Heart right ventricle (tissue), 16 donors: ENCODE measurements around the gene AMY2A. TPM values are rescaled to one million over a fixed set of nuclear protein-coding genes. Genes with fewer than 3 reads are reported as not detected.
"Not testable (repeated sequence)": the region's sequence is repeated elsewhere in the genome, so short reads cannot be mapped to it uniquely, and the experiment has no call there.

ENCODE experiments used
- ATAC-seq, 8 donors: fragments of 200-7000 bp; cut with Tn5 transposase; one replicate each; pipeline ENCODE4 v1.9.1; 2020; ENCODE audit warnings: mild to moderate bottlenecking in 8 of 8, moderate library complexity in 8 of 8, moderate number of reproducible peaks in 1 of 8
- DNase-seq, 2 donors: peaks; one replicate each; pipeline ENCODE4 v3.0.0-alpha.2; 2020
- H3K27ac ChIP-seq, 10 donors: fragments of 200-600 bp; sonication (generic) in 2 of 10; one replicate each; pipeline versions ENCODE4 v1.5.0 to v1.8.0; 2020 to 2022; ENCODE audit warnings: mild to moderate bottlenecking in 3 of 10
- H3K27me3 ChIP-seq, 7 donors: fragments of 200-600 bp; one replicate each; pipeline ENCODE4 v1.8.0; 2021 to 2022; ENCODE audit warnings: mild to moderate bottlenecking in 2 of 7
- H3K36me3 ChIP-seq, 9 donors: fragments of 200-600 bp; sonication (generic) in 1 of 9; one replicate each; pipeline versions ENCODE4 v1.5.0 to v1.8.0; 2020 to 2022; ENCODE audit warnings: mild to moderate bottlenecking in 2 of 9
- H3K4me1 ChIP-seq, 9 donors: fragments of 200-600 bp; sonication (generic) in 1 of 9; one replicate each; pipeline versions ENCODE4 v1.5.0 to v1.8.0; 2020 to 2022; ENCODE audit warnings: mild to moderate bottlenecking in 4 of 9
- H3K4me3 ChIP-seq, 10 donors: fragments of 200-600 bp; sonication (generic) in 2 of 10; one replicate each; pipeline versions ENCODE4 v1.5.0 to v1.8.0; 2020 to 2022; ENCODE audit warnings: mild to moderate bottlenecking in 7 of 10, moderate library complexity in 2 of 10
- H3K9me3 ChIP-seq, 11 donors: fragments of 200-600 bp in 10 of 11; sonication (generic) in 2 of 11; one replicate each; pipeline versions ENCODE4 v1.5.0 to v1.8.0; 2013 to 2022; ENCODE audit warnings: mild to moderate bottlenecking in 2 of 11, control low read depth in 1 of 11, moderate library complexity in 1 of 11
- CTCF ChIP-seq, 9 donors: fragments of 200-600 bp; sonication (generic) in 2 of 9; IDR thresholded peaks; one replicate each; pipeline versions ENCODE4 v1.5.0 to v1.8.0; 2021 to 2022; ENCODE audit warnings: antibody characterized with exemption in 9 of 9, mild to moderate bottlenecking in 5 of 9, moderate library complexity in 1 of 9
- WGBS, 2 donors: extraction: QIAGEN DNeasy Blood & Tissue Kit; methylation state at CpG; one replicate each; pipeline ENCODE4 v1.1.7; 2013; ENCODE audit warnings: inconsistent platforms in 1 of 2; 5-methylcytosine and 5-hydroxymethylcytosine counted together
- intact Hi-C, 10 donors: fragments of 100-400 bp; cut with DNase I; formaldehyde crosslinking; loops; one replicate each; pipeline versions ENCODE4 v1.11.1 to v1.14.2; 2022
- long read RNA-seq, 3 donors: library from polyadenylated mRNA; unstranded; transcript quantifications; one replicate each; pipeline ENCODE4 v2.0.0, GENCODE V29; 2020 to 2021
- polyA plus RNA-seq, 2 donors: library from polyadenylated mRNA; stranded (reverse); fragments of 200-250 nt; gene quantifications; one replicate each; pipeline ENCODE4 v1.2.3, GENCODE V29; 2013
- total RNA-seq, 10 donors: library from RNA; stranded (reverse); fragmentation: NEBNext Ultra II Directional in 3 of 10; extraction: Animal tissue kit (Norgen Biotek cat#: 25700) in 3 of 10; gene quantifications; one replicate each; pipeline versions ENCODE4 v1.2.1 to v1.2.4, GENCODE V29; 2021 to 2023
- donor health status: Arrhythmogenic right ventricular cardiomyopathy.
- donor health status: ischemic (EF 13 %, LVEDD 7.1; RV severe dilation, severe dysfunction).
- donor health status: healthy with polysubstance abuse.
- donor health status: DM: no; HTN: yes; CAD: no.
- donor health status: DM: no; HTN: no; CAD: no.
- donor health status: ischemic (EF 25% LVEDD 6.9; RV normal size, moderate dysfunction).
- donor health status: ischemic (EF 25% LVEDD 5.7; RV mildly dilated, moderate dysfunction).
- donor health status: healthy.
- donor health status: DM: yes; HTN: yes; CAD: no.
- donor health status: Ischemic cardiomyopathy.
- donor health status: ischemic (EF 35%, LVEDD 5.7; RV mildly dilated, moderate dysfunction).
- donor health status: nonischemic (EF 11% LVEDD 7.7; RV severe dilation, severe dysfunction).
- donor health status: DM: yes; HTN: yes; CAD: no.
- donor health status: PGD.
- donor health status: ischemic (EF 29% LVEDD 5.4; RV normal size, mild dysfunction).
- donor health status: nonischemic (EF 23%, LVEDD 6.1; RV moderate dilation, normal function).

The AMY2A gene
- 1 to 10 TPM in 2 of 10 donors, under 1 TPM in 5, not detected in 3; 0.56 to 1.4 (median 0.81) TPM for total RNA-seq
- not detected for polyA plus RNA-seq
- long read RNA-seq, donor 1, result 0 reads
- long read RNA-seq, donor 2, result 0 reads
- long read RNA-seq, donor 3, result 0 reads

GRCh38 chr1:103616994-103617477, at the start of gene AMY2A:
AMY2A (plus strand) TSS chr1:103617427; CDS start chr1:103617441, 14 bp downstream.
- H3K9me3 ChIP-seq, H3K27me3 ChIP-seq, ATAC-seq, DNase-seq, H3K27ac ChIP-seq, intact Hi-C loops, H3K4me3 ChIP-seq, H3K4me1 ChIP-seq, H3K36me3 ChIP-seq: not testable (repeated sequence)
- 65 to 73% methylated on average over 3 of the region's 3 CpGs for WGBS, 2 donors

- Histone ChIP-seq H3K4me1 (no peaks in the 10 kb centered on the region), H3K9me3 (no peaks in the 10 kb centered on the region), H3K4me3 (no peak overlapping the region), H3K27me3 (no peaks in the 10 kb centered on the region), H3K36me3 (peaks cover 0 to 69% (median 7%) of the 10 kb centered on the region in 9 donors), H3K27ac (no peak overlapping the region)
- ATAC-seq, result peak in 2 of 8 donors; percentile 11 to 13
- no peak for TF ChIP-seq CTCF (IDR thresholded peaks at IDR 0.05)
- 96 to 99% methylated on average over 7 of the region's 7 CpGs for WGBS, 2 donors
- intact Hi-C loops, result no loop called here
- no peak for DNase-seq
These were observed 47.7 kb upstream of the AMY2A start for GRCh38 chr1:103569493-103569892.

- H3K36me3 ChIP-seq, result peaks cover 0 to 80% (median 7%) of the 10 kb centered on the region in 9 donors
- H3K27ac ChIP-seq, H3K9me3 ChIP-seq, H3K4me1 ChIP-seq, ATAC-seq, H3K4me3 ChIP-seq, DNase-seq, intact Hi-C loops, H3K27me3 ChIP-seq: not testable (repeated sequence)
- WGBS, 2 donors, result 95 to 99% methylated on average over 2 of the region's 2 CpGs
These were observed 45.9 kb upstream of the AMY2A start, which contains the start of gene AMY2B for GRCh38 chr1:103571289-103571688. AMY2B (plus strand) TSS chr1:103571589; CDS start chr1:103571603, 14 bp downstream.

GRCh38 chr1:103576065-103576464, 41.2 kb upstream of the AMY2A start:
- H3K9me3 ChIP-seq, result no peaks in the 10 kb centered on the region
- intact Hi-C loops, result no loop called here
- no peaks in the 10 kb centered on the region for H3K27me3 ChIP-seq
- no peaks in the 10 kb centered on the region for H3K4me1 ChIP-seq
- ATAC-seq (no peak), DNase-seq (no peak)
- H3K4me3 ChIP-seq, result no peak overlapping the region
- no peak for TF ChIP-seq CTCF (IDR thresholded peaks at IDR 0.05)
- H3K27ac ChIP-seq, result no peak overlapping the region
- peaks cover 0 to 62% (median 0%) of the 10 kb centered on the region in 9 donors for H3K36me3 ChIP-seq

- H3K4me1 ChIP-seq, DNase-seq, H3K27ac ChIP-seq, ATAC-seq, H3K27me3 ChIP-seq, H3K4me3 ChIP-seq, intact Hi-C loops, H3K9me3 ChIP-seq: not testable (repeated sequence)
- peaks cover 0 to 62% (median 0%) of the 10 kb centered on the region in 9 donors for H3K36me3 ChIP-seq
- 95 to 99% methylated on average over 3 to 4 of the region's 5 CpGs for WGBS, 2 donors
These were observed 40.4 kb upstream of the AMY2A start for GRCh38 chr1:103576784-103577183.

- Histone ChIP-seq H3K4me1 (no peaks in the 10 kb centered on the region), H3K36me3 (peaks cover 0 to 27% (median 0%) of the 10 kb centered on the region in 9 donors), H3K4me3 (no peak overlapping the region), H3K27ac (no peak overlapping the region), H3K27me3 (no peaks in the 10 kb centered on the region), H3K9me3 (no peaks in the 10 kb centered on the region)
- intact Hi-C loops, result no loop called here
- ATAC-seq (no peak), DNase-seq (no peak)
- no peak for TF ChIP-seq CTCF (IDR thresholded peaks at IDR 0.05)
- 94 to 97% methylated on average over 1 of the region's 1 CpG for WGBS, 2 donors
These were observed 34.8 kb upstream of the AMY2A start for GRCh38 chr1:103582464-103582863.
